Measurements from ENCODE around the gene MRPL24. TPM values are rescaled to one million over a fixed set of nuclear protein-coding genes. Genes with fewer than 3 reads are reported as not detected.

The MRPL24 gene
- total RNA-seq, 1 donor from 2014 or later: 75.7 TPM

GRCh38 chr1:156744786-156745419 is 4.0 kb upstream of the MRPL24 start:
- intact Hi-C loops (cut with micrococcal nuclease): loop anchor here (10.0 kb wide), 1 partner anchor 690 kb away; the partner anchor contains the start of genes LAMTOR2 and UBQLN4

- intact Hi-C loops (cut with micrococcal nuclease): loop anchor here (10.0 kb wide), 1 partner anchor 690 kb away; the partner anchor contains the start of genes LAMTOR2 and UBQLN4
Measured at GRCh38 chr1:156744344-156744743, 3.5 kb upstream of the MRPL24 start.

- intact Hi-C loops (cut with micrococcal nuclease): loop anchor here (10.0 kb wide), 1 partner anchor 689 kb away; the partner anchor contains the start of genes LAMTOR2 and UBQLN4
Measured at GRCh38 chr1:156743367-156744302, 2.7 kb upstream of the MRPL24 start.

- intact Hi-C loops (cut with micrococcal nuclease): loop anchor here (10.0 kb wide), 1 partner anchor 688 kb away; the partner anchor contains the start of genes LAMTOR2 and UBQLN4
Measured at GRCh38 chr1:156742801-156743200, 1.9 kb upstream of the MRPL24 start.

GRCh38 chr1:156742017-156742416 is 1.1 kb upstream of the MRPL24 start:
- intact Hi-C loops (cut with micrococcal nuclease): loop anchor here (10.0 kb wide), 1 partner anchor 687 kb away; the partner anchor contains the start of genes LAMTOR2 and UBQLN4

- intact Hi-C loops (cut with micrococcal nuclease): loop anchor here (1.0 to 10.0 kb wide), 5 partner anchors 10 to 687 kb away; partner anchors contain the start of genes HDGF, ISG20L2, LAMTOR2 and METTL25B
Measured at GRCh38 chr1:156741481-156741983, 644 bp upstream of the MRPL24 start.

- intact Hi-C loops (cut with micrococcal nuclease): loop anchor here (2.0 to 10.0 kb wide), 2 partner anchors 457 to 685 kb away; partner anchors contain the start of genes LAMTOR2, SMG5 and UBQLN4
Measured at GRCh38 chr1:156740237-156740740, 599 bp downstream of the MRPL24 start.

- intact Hi-C loops (cut with micrococcal nuclease): no loop called here
Measured at GRCh38 chr1:156738916-156739315, 2.0 kb downstream of the MRPL24 start.

GRCh38 chr1:156738407-156738806 is 2.5 kb downstream of the MRPL24 start:
- intact Hi-C loops (cut with micrococcal nuclease): no loop called here

GRCh38 chr1:156733989-156734584 is 6.8 kb downstream of the MRPL24 start:
- intact Hi-C loops (cut with micrococcal nuclease): no loop called here

- intact Hi-C loops (cut with micrococcal nuclease): loop anchor here (1.0 kb wide), 5 partner anchors 12 to 224 kb away; partner anchors contain the start of genes HDGF, MRPL24, PRCC and SH2D2A
Measured at GRCh38 chr1:156728599-156729462, 12.1 kb downstream of the MRPL24 start, which contains the start of gene ISG20L2. Gene ISG20L2, minus strand, starts transcription at chr1:156728766. Its CDS starts 1,114 bp downstream, at chr1:156727652.

- intact Hi-C loops (cut with micrococcal nuclease): loop anchor here (1.0 kb wide), 5 partner anchors 13 to 223 kb away; partner anchors contain the start of genes HDGF, MRPL24, PRCC and SH2D2A
Measured at GRCh38 chr1:156727926-156728598, 12.8 kb downstream of the MRPL24 start, which contains the start of gene METTL25B. Gene METTL25B, plus strand, starts transcription at chr1:156728469. Its CDS starts 636 bp downstream, at chr1:156729105.

- intact Hi-C loops (cut with micrococcal nuclease): no loop called here
Measured at GRCh38 chr1:156727492-156727891, 13.4 kb downstream of the MRPL24 start.

GRCh38 chr1:156726549-156727226 is 14.2 kb downstream of the MRPL24 start:
- intact Hi-C loops (cut with micrococcal nuclease): loop anchor here (1.0 kb wide), 4 partner anchors 37 to 164 kb away; partner anchors contain the start of gene NTRK1

- intact Hi-C loops (cut with micrococcal nuclease): loop anchor here (1.0 kb wide), 4 partner anchors 36 to 165 kb away; partner anchors contain the start of gene NTRK1
Measured at GRCh38 chr1:156725683-156726280, 15.1 kb downstream of the MRPL24 start.

- intact Hi-C loops (cut with micrococcal nuclease): no loop called here
Measured at GRCh38 chr1:156721535-156721934, 19.4 kb downstream of the MRPL24 start.

GRCh38 chr1:156721131-156721530 is 19.8 kb downstream of the MRPL24 start:
- intact Hi-C loops (cut with micrococcal nuclease): no loop called here

GRCh38 chr1:156717351-156717750 is 23.5 kb downstream of the MRPL24 start:
- intact Hi-C loops (cut with micrococcal nuclease): no loop called here
